HL-60/S4 treated with retinoic acid at 250 ng/mL for 4 days and 3 days (cell line): Measurements from ENCODE around the gene TBL3.

Experiments used
- in situ Hi-C: fragments of 300-500 bp; cut with MboI; formaldehyde crosslinking; loops from 2 replicates; pipeline ENCODE4 v1.7.0; 2022; ENCODE audit warnings: low sequenced_read_pairs

Gene TBL3

DNA sequence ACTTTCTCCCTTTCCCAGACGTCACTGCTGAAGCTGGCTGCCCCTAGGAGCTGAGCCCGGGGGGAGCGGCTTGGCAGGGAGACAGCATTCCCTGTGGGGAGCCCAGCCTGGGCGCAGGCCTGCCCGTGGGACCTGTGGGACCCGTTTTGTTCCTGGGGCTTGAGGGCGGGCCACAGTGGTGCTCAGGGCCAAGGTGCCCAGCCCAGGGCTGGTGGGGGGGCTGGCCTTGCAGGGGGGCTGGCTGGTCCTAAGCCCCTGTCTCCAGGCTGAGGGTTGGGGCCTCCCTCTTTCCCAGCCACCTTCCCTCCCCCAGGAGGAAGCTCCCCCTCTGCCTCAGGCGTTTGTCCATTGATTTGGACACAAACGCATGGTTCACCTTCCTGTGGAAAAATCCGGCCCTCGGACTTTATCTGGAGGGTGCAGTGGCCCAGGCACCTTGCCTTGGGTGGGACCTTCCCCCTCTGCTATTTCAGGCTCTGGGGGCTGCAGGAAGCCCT, 59.3 kb downstream of the TBL3 start:
- in situ Hi-C loops = no loop called here
